WTC11 (cell line): ENCODE data around the gene CDC25A. TPM values are rescaled to one million over a fixed set of nuclear protein-coding genes. Genes with fewer than 3 reads are reported as not detected.

Experiments
- ATAC-seq: fragments of 200-7000 bp; cut with Tn5 transposase; 2 replicates; pipeline ENCODE4 v1.10.0; 2021; ENCODE audit warnings: mild to moderate bottlenecking, moderate library complexity
- CTCF ChIA-PET: fragments of 300-600 bp; sonication (Branson Sonifier 250); formaldehyde crosslinking; loops from one replicate; lab custom pipeline; 2021; ENCODE audit warnings: antibody characterized with exemption; lab: Charles Lee
- POLR2A ChIA-PET: fragments of 350-600 bp; sonication (Branson Sonifier 250); formaldehyde crosslinking; loops from one replicate; lab custom pipeline; 2021; ENCODE audit warnings: antibody characterized with exemption; lab: Charles Lee
- DNase-seq: peaks from one replicate; pipeline ENCODE4 v3.0.0; 2021; ENCODE audit warnings: low spot score
- H3K27ac Mint-ChIP-seq: 2 replicates; pipeline ENCODE4 v1.8.0; 2021; ENCODE audit warnings: mixed read lengths
- H3K27me3 Mint-ChIP-seq: 2 replicates; pipeline ENCODE4 v1.8.0; 2021; ENCODE audit warnings: low read depth, mild to moderate bottlenecking, moderate library complexity, mixed read lengths
- H3K36me3 Mint-ChIP-seq: 2 replicates; pipeline ENCODE4 v1.8.0; 2021; ENCODE audit warnings: mixed read lengths
- H3K4me1 Mint-ChIP-seq: 2 replicates; pipeline ENCODE4 v1.8.0; 2022; ENCODE audit warnings: mixed read lengths
- H3K4me3 Mint-ChIP-seq: 2 replicates; pipeline ENCODE4 v1.8.0; 2021; ENCODE audit warnings: mild to moderate bottlenecking, moderate library complexity, mixed read lengths
- H3K9me3 Mint-ChIP-seq: 2 replicates; pipeline ENCODE4 v1.8.0; 2021; ENCODE audit warnings: mixed read lengths
- CBFB ChIP-seq: sonication (generic); formaldehyde crosslinking; IDR thresholded peaks from 2 replicates; pipeline ENCODE4 v1.8.1; 2022; ENCODE audit warnings: mild to moderate bottlenecking, low read depth, missing genetic modification reagents
- ELF4 ChIP-seq: sonication (generic); formaldehyde crosslinking; IDR thresholded peaks from 2 replicates; pipeline ENCODE4 v1.8.1; 2022; ENCODE audit warnings: low read depth, mild to moderate bottlenecking, moderate library complexity, missing genetic modification reagents
- EMX1 ChIP-seq: fragments of 250-450 bp; sonication (Bioruptor Pico); IDR thresholded peaks from 2 replicates; pipeline ENCODE4 v1.8.0; 2021; ENCODE audit warnings: mild to moderate bottlenecking
- IRF2 ChIP-seq: sonication (generic); formaldehyde crosslinking; IDR thresholded peaks from 2 replicates; pipeline ENCODE4 v1.8.0; 2022; ENCODE audit warnings: low read depth, missing genetic modification reagents, borderline replicate concordance
- JAZF1 ChIP-seq: fragments of 250-450 bp; sonication (Bioruptor Pico); IDR thresholded peaks from 2 replicates; pipeline ENCODE4 v1.9.0; 2021; ENCODE audit warnings: moderate library complexity, mild to moderate bottlenecking, inconsistent platforms
- JUN ChIP-seq: sonication (generic); formaldehyde crosslinking; IDR thresholded peaks from 2 replicates; pipeline ENCODE4 v1.8.0; 2023; ENCODE audit warnings: mild to moderate bottlenecking, missing genetic modification reagents
- NR2C2 ChIP-seq: sonication (generic); formaldehyde crosslinking; IDR thresholded peaks from 2 replicates; pipeline ENCODE4 v1.8.0; 2022; ENCODE audit warnings: mild to moderate bottlenecking, missing genetic modification reagents
- SOX15 ChIP-seq: fragments of 250-450 bp; sonication (Bioruptor Pico); IDR thresholded peaks from 2 replicates; pipeline ENCODE4 v1.9.0; 2021; ENCODE audit warnings: mild to moderate bottlenecking
- TCF7 ChIP-seq: sonication (generic); formaldehyde crosslinking; IDR thresholded peaks from 2 replicates; pipeline ENCODE4 v1.8.0; 2022; ENCODE audit warnings: mild to moderate bottlenecking, low read depth, missing genetic modification reagents, moderate library complexity
- ZBTB21 ChIP-seq: sonication (generic); formaldehyde crosslinking; IDR thresholded peaks from 2 replicates; pipeline ENCODE4 v1.8.1; 2023; ENCODE audit warnings: mild to moderate bottlenecking, missing genetic modification reagents, borderline replicate concordance
- ZNF219 ChIP-seq: sonication (generic); formaldehyde crosslinking; IDR thresholded peaks from 2 replicates; pipeline ENCODE4 v1.8.0; 2023; ENCODE audit warnings: missing genetic modification reagents, mild to moderate bottlenecking, borderline replicate concordance
- ZNF317 ChIP-seq: sonication (generic); formaldehyde crosslinking; IDR thresholded peaks from 2 replicates; pipeline ENCODE4 v1.8.1; 2023; ENCODE audit warnings: low read depth, mild to moderate bottlenecking, moderate library complexity, missing genetic modification reagents, borderline replicate concordance
- total RNA-seq: library from RNA; stranded (reverse); gene quantifications from 3 replicates; pipeline ENCODE4 v1.2.3, GENCODE V29; 2021
- TF ChIP-seq, protein P1 (sequence below): sonication (generic); formaldehyde crosslinking; IDR thresholded peaks from 2 replicates; pipeline ENCODE4 v1.8.1; 2022; ENCODE audit warnings: mild to moderate bottlenecking, moderate library complexity, missing genetic modification reagents
- TF ChIP-seq, protein P2 (sequence below): sonication (generic); formaldehyde crosslinking; IDR thresholded peaks from 2 replicates; pipeline ENCODE4 v1.8.0; 2022; ENCODE audit warnings: mild to moderate bottlenecking, missing genetic modification reagents
- TF ChIP-seq, protein P3 (sequence below): fragments of 250-450 bp; sonication (Bioruptor Pico); IDR thresholded peaks from 2 replicates; pipeline ENCODE4 v1.9.0; 2021; ENCODE audit warnings: mild to moderate bottlenecking, borderline replicate concordance
- TF ChIP-seq, protein P4 (sequence below): sonication (generic); formaldehyde crosslinking; IDR thresholded peaks from 2 replicates; pipeline ENCODE4 v1.8.1; 2022; ENCODE audit warnings: low read depth, missing genetic modification reagents, borderline replicate concordance
- TF ChIP-seq, protein P5 (sequence below): sonication (generic); formaldehyde crosslinking; IDR thresholded peaks from 2 replicates; pipeline ENCODE4 v1.8.1; 2023; ENCODE audit warnings: mild to moderate bottlenecking, missing genetic modification reagents, moderate library complexity
- TF ChIP-seq, protein P6 (sequence below): fragments of 200-600 bp; IDR thresholded peaks from 2 replicates; pipeline ENCODE4 v1.8.0; 2022; ENCODE audit warnings: antibody characterized with exemption
- TF ChIP-seq, protein P7 (sequence below): fragments of 250-450 bp; sonication (Bioruptor Pico); IDR thresholded peaks from 2 replicates; pipeline ENCODE4 v1.9.0; 2021; ENCODE audit warnings: mild to moderate bottlenecking

The CDC25A gene
- total RNA-seq, 1 experiment from 2014 or later: 57.6 TPM

DNA sequence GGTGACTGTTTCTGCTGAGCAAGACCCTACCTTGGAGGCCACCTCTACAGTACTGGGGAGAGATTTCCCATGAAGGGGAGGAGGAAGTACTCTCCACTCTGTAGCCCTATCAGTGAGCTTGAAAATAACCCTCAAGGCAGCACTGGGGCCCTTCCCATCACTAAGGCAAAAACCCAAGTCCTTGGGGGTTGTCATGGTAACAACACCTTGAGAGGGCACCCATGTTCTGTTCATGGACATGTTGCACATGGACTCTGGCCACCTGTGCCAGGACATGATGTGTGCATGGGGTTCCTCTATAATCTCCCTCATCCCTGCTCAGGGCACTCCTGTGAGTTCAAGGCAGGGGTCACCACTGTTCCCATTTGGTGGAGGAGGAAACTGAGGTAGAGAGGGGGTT is 10.9 kb upstream of the CDC25A start (continued):
- TF ChIP-seq, protein P1, sequence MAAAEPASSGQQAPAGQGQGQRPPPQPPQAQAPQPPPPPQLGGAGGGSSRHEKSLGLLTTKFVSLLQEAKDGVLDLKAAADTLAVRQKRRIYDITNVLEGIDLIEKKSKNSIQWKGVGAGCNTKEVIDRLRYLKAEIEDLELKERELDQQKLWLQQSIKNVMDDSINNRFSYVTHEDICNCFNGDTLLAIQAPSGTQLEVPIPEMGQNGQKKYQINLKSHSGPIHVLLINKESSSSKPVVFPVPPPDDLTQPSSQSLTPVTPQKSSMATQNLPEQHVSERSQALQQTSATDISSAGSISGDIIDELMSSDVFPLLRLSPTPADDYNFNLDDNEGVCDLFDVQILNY: no peak
- TF ChIP-seq JUN (CRISPR knock-in tag): no peak
- no peak for TF ChIP-seq SOX15 (CRISPR knock-in tag)
- no peak for TF ChIP-seq TCF7 (CRISPR knock-in tag)
- TF ChIP-seq NR2C2 (CRISPR knock-in tag): no peak
- TF ChIP-seq, protein P2, sequence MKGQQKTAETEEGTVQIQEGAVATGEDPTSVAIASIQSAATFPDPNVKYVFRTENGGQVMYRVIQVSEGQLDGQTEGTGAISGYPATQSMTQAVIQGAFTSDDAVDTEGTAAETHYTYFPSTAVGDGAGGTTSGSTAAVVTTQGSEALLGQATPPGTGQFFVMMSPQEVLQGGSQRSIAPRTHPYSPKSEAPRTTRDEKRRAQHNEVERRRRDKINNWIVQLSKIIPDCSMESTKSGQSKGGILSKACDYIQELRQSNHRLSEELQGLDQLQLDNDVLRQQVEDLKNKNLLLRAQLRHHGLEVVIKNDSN (CRISPR knock-in tag): no peak

DNA sequence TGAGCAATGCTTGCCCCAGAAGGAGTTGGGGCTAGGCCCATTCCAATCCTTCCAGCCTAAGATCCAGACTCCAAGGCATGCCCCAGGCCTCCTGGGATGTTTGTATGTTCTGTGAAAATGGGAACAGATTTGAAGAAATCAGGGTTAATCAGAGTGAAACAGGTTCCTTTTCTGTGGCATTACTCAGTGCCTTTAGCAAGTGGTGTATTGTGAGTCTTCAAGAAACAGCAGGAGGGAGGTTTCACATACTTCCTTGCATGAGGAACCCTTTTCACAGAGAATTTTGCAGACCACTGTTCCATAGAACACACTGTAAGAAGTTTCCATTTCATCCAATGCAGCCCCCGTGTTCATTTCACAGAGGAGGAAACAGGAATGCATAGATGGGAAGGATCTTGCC is 8.4 kb upstream of the CDC25A start:
- no peak overlapping the region for H3K27ac Mint-ChIP-seq
- TF ChIP-seq, protein P3, sequence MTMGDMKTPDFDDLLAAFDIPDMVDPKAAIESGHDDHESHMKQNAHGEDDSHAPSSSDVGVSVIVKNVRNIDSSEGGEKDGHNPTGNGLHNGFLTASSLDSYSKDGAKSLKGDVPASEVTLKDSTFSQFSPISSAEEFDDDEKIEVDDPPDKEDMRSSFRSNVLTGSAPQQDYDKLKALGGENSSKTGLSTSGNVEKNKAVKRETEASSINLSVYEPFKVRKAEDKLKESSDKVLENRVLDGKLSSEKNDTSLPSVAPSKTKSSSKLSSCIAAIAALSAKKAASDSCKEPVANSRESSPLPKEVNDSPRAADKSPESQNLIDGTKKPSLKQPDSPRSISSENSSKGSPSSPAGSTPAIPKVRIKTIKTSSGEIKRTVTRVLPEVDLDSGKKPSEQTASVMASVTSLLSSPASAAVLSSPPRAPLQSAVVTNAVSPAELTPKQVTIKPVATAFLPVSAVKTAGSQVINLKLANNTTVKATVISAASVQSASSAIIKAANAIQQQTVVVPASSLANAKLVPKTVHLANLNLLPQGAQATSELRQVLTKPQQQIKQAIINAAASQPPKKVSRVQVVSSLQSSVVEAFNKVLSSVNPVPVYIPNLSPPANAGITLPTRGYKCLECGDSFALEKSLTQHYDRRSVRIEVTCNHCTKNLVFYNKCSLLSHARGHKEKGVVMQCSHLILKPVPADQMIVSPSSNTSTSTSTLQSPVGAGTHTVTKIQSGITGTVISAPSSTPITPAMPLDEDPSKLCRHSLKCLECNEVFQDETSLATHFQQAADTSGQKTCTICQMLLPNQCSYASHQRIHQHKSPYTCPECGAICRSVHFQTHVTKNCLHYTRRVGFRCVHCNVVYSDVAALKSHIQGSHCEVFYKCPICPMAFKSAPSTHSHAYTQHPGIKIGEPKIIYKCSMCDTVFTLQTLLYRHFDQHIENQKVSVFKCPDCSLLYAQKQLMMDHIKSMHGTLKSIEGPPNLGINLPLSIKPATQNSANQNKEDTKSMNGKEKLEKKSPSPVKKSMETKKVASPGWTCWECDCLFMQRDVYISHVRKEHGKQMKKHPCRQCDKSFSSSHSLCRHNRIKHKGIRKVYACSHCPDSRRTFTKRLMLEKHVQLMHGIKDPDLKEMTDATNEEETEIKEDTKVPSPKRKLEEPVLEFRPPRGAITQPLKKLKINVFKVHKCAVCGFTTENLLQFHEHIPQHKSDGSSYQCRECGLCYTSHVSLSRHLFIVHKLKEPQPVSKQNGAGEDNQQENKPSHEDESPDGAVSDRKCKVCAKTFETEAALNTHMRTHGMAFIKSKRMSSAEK (CRISPR knock-in tag): no peak
- no peak for TF ChIP-seq IRF2 (CRISPR knock-in tag)
- no peak for TF ChIP-seq ELF4 (CRISPR knock-in tag)
- no peak for TF ChIP-seq ZNF219 (CRISPR knock-in tag)
- no peak for TF ChIP-seq ZNF317 (CRISPR knock-in tag)
- TF ChIP-seq, protein P4, sequence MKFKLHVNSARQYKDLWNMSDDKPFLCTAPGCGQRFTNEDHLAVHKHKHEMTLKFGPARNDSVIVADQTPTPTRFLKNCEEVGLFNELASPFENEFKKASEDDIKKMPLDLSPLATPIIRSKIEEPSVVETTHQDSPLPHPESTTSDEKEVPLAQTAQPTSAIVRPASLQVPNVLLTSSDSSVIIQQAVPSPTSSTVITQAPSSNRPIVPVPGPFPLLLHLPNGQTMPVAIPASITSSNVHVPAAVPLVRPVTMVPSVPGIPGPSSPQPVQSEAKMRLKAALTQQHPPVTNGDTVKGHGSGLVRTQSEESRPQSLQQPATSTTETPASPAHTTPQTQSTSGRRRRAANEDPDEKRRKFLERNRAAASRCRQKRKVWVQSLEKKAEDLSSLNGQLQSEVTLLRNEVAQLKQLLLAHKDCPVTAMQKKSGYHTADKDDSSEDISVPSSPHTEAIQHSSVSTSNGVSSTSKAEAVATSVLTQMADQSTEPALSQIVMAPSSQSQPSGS (CRISPR knock-in tag): no peak
- no peak for TF ChIP-seq JAZF1
- H3K27me3 Mint-ChIP-seq: no peaks in the 10 kb centered on the region; the same call in 1 of the 2 replicates
- no peaks in the 10 kb centered on the region for H3K36me3 Mint-ChIP-seq
- DNase-seq: no peak
- no peaks in the 10 kb centered on the region for H3K9me3 Mint-ChIP-seq
- no peak overlapping the region for H3K4me3 Mint-ChIP-seq
- ChIA-PET POLR2A (interaction anchor here (0.5 kb wide), 1 partner anchor 46 kb away, joined by 3 read pairs; no protein-coding TSS in a partner anchor), CTCF (interaction anchor here (6.8 kb wide), 1 partner anchor 240 kb away, joined by 149 read pairs; no protein-coding TSS in a partner anchor)
- no peak for ATAC-seq
- H3K4me1 Mint-ChIP-seq: peaks cover 18% of the 10 kb centered on the region

DNA sequence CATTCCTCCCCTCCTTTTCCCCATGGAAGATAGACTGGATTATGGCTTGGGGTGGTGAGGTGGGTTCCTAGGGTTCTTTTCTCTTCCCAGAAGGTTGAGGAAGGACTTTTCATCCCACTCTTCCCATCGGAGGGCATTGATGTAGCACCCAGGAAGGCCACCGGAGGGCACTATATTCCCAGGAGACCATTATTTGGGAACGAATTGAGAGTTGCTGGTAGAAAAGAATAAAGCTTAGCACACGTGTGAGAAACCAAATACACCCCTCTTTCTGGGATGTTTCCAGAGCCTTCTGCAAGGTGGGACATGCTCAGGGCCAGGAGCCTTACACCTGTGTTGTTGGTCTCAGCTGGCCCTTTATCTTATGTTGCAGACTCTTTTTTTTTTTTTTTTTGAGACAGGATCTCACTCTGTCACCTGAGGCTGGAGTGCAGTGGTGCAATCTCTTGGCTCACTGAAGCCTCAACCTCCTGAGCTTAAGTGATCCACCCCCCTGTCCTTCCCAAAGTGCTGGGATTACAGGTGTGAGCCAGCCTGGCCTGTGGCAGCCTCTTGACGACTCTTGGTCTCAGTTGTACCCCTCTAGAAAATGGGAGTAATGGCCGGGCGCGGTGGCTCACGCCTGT is 6.3 kb upstream of the CDC25A start:
- TF ChIP-seq, protein P4 (CRISPR knock-in tag): no peak
- TF ChIP-seq EMX1 (CRISPR knock-in tag): no peak
- no peak for TF ChIP-seq NR2C2 (CRISPR knock-in tag)
- TF ChIP-seq, protein P5, sequence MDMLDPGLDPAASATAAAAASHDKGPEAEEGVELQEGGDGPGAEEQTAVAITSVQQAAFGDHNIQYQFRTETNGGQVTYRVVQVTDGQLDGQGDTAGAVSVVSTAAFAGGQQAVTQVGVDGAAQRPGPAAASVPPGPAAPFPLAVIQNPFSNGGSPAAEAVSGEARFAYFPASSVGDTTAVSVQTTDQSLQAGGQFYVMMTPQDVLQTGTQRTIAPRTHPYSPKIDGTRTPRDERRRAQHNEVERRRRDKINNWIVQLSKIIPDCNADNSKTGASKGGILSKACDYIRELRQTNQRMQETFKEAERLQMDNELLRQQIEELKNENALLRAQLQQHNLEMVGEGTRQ: no peak
- no peak for TF ChIP-seq ZBTB21
- TF ChIP-seq CBFB (CRISPR knock-in tag): no peak
- TF ChIP-seq, protein P6, sequence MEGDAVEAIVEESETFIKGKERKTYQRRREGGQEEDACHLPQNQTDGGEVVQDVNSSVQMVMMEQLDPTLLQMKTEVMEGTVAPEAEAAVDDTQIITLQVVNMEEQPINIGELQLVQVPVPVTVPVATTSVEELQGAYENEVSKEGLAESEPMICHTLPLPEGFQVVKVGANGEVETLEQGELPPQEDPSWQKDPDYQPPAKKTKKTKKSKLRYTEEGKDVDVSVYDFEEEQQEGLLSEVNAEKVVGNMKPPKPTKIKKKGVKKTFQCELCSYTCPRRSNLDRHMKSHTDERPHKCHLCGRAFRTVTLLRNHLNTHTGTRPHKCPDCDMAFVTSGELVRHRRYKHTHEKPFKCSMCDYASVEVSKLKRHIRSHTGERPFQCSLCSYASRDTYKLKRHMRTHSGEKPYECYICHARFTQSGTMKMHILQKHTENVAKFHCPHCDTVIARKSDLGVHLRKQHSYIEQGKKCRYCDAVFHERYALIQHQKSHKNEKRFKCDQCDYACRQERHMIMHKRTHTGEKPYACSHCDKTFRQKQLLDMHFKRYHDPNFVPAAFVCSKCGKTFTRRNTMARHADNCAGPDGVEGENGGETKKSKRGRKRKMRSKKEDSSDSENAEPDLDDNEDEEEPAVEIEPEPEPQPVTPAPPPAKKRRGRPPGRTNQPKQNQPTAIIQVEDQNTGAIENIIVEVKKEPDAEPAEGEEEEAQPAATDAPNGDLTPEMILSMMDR: peak; percentile 76
- TF ChIP-seq, protein P7, sequence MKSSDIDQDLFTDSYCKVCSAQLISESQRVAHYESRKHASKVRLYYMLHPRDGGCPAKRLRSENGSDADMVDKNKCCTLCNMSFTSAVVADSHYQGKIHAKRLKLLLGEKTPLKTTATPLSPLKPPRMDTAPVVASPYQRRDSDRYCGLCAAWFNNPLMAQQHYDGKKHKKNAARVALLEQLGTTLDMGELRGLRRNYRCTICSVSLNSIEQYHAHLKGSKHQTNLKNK (CRISPR knock-in tag): no peak
- TF ChIP-seq, all 79 proteins: peak for 1
- ATAC-seq (peak; percentile 67), DNase-seq (peak; percentile 86)
- H3K27ac Mint-ChIP-seq: no peak overlapping the region
- H3K36me3 Mint-ChIP-seq: no peaks in the 10 kb centered on the region
- H3K9me3 Mint-ChIP-seq: no peaks in the 10 kb centered on the region
- ChIA-PET POLR2A (interaction anchor here (0.9 to 1.0 kb wide), 3 partner anchors 46 to 206 kb away, joined by 3 read pairs; no protein-coding TSS in a partner anchor), CTCF (interaction anchor here (0.6 to 6.8 kb wide), 52 partner anchors 8 to 1312 kb away, joined by 3 to 149 read pairs (median 5); partner anchors contain the start of genes CCDC51, FBXW12, PLXNB1 and SLC26A6)
- no peaks in the 10 kb centered on the region; the same call in 1 of the 2 replicates for H3K27me3 Mint-ChIP-seq
- H3K4me3 Mint-ChIP-seq: no peak overlapping the region
- H3K4me1 Mint-ChIP-seq: peaks cover 34% of the 10 kb centered on the region
